Hippocampal formation (tissue), 2 donors: ENCODE measurements around the gene CNOT1.
"Not testable (repeated sequence)": the region's sequence is repeated elsewhere in the genome, so short reads cannot be mapped to it uniquely, and the experiment has no call there.

Experiments
- DNase-seq, 2 donors: peaks; one replicate each; lab custom pipeline; 2025; lab: John Stamatoyannopoulos, UW

CNOT1 gene

GRCh38 chr16:58629733-58630640 is at the start of gene CNOT1:
TSS of gene CNOT1 (minus strand) at chr16:58629826. CDS start at chr16:58599337, 30,489 bp downstream.
- DNase-seq = peak; percentile 99

GRCh38 chr16:58678716-58679115 is 49.1 kb upstream of the CNOT1 start:
- peak; percentile 24 to 39 for DNase-seq

- DNase-seq = no peak
Measured at GRCh38 chr16:58678269-58678668, 48.6 kb upstream of the CNOT1 start.

GRCh38 chr16:58670946-58671583 is 41.4 kb upstream of the CNOT1 start:
- no peak for DNase-seq

GRCh38 chr16:58670177-58670576 is 40.6 kb upstream of the CNOT1 start:
- DNase-seq = no peak

- no peak for DNase-seq
Measured at GRCh38 chr16:58665200-58665599, 35.6 kb upstream of the CNOT1 start.

GRCh38 chr16:58661199-58661830 is 31.7 kb upstream of the CNOT1 start:
- peak in 1 of 2 donors; percentile 84 for DNase-seq

- DNase-seq = not testable (repeated sequence)
Measured at GRCh38 chr16:58659911-58660310, 30.3 kb upstream of the CNOT1 start.

GRCh38 chr16:58658796-58659211 is 29.2 kb upstream of the CNOT1 start:
- no peak for DNase-seq

GRCh38 chr16:58656899-58657298 is 27.3 kb upstream of the CNOT1 start:
- no peak for DNase-seq

- DNase-seq = no peak
Measured at GRCh38 chr16:58655215-58655596, 25.6 kb upstream of the CNOT1 start.

- DNase-seq = no peak
Measured at GRCh38 chr16:58654560-58655214, 25.1 kb upstream of the CNOT1 start.

GRCh38 chr16:58652741-58653140 is 23.1 kb upstream of the CNOT1 start:
- no peak for DNase-seq

- DNase-seq = no peak
Measured at GRCh38 chr16:58651965-58652348, 22.3 kb upstream of the CNOT1 start.

- no peak for DNase-seq
Measured at GRCh38 chr16:58649707-58650106, 20.1 kb upstream of the CNOT1 start.

- no peak for DNase-seq
Measured at GRCh38 chr16:58647107-58647506, 17.5 kb upstream of the CNOT1 start.

GRCh38 chr16:58644765-58645487 is 15.3 kb upstream of the CNOT1 start:
- DNase-seq = no peak

GRCh38 chr16:58644108-58644507 is 14.5 kb upstream of the CNOT1 start:
- DNase-seq = no peak

- no peak for DNase-seq
Measured at GRCh38 chr16:58640949-58641348, 11.3 kb upstream of the CNOT1 start.

- DNase-seq = no peak
Measured at GRCh38 chr16:58639836-58640235, 10.2 kb upstream of the CNOT1 start.

- DNase-seq = no peak
Measured at GRCh38 chr16:58639230-58639629, 9.6 kb upstream of the CNOT1 start.
